GM19023 (cell line): Measurements from ENCODE around the gene NBEAL1.
"Not testable (repeated sequence)": the region's sequence is repeated elsewhere in the genome, so short reads cannot be mapped to it uniquely, and the experiment has no call there.

Source experiments
- ATAC-seq: cut with Tn5 transposase; IDR thresholded peaks from one replicate; pipeline ENCODE4 v1.9.1; 2021; ENCODE audit warnings: mild to moderate bottlenecking, moderate library complexity; ENCODE audit not compliant: unreplicated experiment

Gene NBEAL1

DNA sequence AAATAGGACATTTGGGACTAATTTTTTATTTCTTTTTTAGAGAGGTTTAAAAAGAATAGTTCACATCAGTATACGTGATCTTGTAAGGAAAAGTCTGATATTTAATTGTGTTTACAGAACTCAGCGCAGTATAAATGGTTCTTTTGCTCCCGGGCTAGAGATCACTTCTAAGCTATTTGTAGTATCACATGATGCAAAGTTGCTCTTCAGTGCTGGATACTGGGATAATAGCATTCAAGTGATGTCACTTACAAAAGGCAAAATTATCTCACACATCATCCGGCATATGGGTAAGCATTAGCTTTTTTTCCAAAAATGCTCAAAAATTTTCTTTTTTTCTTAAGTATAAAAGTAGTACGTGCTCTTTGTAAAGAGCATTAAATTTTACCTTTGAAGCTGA lies 186.8 kb downstream of the NBEAL1 start:
- no peak for ATAC-seq

DNA sequence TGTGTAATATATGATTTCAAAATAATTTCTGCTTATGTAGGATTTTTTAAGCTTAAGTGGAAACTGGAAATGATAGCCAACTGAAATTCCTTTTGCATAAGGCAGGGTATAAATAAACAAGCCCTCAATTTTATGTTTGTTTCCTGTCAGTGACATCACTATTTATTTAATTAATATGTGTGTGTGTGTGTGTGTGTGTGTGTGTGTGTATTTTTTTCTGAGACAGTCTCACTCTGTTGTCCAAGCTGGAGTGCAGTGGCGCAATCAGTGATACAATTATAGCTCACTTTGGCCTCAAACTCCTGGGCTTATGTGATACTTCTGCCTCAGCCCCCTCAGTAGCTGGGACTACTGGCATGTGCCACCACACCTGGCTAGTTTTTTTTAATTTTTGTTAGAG lies 194.9 kb downstream of the NBEAL1 start:
- no peak for ATAC-seq

DNA sequence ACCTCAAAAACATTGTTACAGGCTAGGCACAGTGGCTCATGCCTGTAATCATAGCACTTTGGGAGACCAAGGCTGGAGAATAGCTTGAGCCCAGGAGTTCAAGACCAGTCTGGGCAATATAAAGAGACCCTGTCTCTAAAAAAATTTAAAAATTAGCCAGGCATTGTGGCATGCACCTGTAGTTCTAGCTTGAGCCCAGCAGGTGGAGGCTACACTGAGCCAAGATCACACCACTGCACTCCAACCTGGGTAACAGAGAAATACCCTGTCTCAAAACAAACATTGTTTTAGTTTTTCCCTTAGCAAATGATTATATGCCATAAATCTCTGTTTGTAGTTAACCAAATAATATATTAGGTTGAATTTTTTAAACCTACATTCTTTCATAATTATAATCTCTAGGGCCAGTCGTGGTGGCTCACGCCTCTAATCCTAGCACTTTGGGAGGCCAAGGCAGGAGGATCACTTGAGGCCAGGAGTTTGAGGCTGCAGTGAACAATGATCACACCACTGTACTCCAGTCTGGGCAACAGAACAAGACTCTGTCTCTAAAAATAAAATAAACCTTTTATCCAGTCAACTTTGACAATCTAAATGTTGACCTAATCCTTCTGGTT lies 210.9 kb downstream of the NBEAL1 start:
- ATAC-seq: no peak

DNA sequence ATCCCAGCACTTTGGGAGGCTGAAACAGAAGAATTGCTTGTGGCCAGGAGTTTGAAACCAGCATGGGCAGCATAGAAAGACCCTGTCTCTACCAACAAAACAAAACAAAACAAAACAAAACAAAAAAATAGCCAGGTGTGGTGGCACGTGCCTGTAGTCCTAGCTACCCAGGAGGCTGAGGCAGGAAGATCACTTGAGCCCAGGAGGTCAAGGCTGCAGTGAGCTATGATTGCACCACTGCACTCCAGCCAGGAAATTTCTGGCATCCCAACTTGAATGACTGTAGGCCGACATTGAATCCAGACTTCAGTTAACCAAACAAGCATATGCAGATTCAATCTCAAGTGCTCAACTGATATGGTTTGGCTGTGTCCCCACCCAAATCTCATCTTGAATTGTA lies 215.0 kb downstream of the NBEAL1 start:
- ATAC-seq: not testable (repeated sequence)

DNA sequence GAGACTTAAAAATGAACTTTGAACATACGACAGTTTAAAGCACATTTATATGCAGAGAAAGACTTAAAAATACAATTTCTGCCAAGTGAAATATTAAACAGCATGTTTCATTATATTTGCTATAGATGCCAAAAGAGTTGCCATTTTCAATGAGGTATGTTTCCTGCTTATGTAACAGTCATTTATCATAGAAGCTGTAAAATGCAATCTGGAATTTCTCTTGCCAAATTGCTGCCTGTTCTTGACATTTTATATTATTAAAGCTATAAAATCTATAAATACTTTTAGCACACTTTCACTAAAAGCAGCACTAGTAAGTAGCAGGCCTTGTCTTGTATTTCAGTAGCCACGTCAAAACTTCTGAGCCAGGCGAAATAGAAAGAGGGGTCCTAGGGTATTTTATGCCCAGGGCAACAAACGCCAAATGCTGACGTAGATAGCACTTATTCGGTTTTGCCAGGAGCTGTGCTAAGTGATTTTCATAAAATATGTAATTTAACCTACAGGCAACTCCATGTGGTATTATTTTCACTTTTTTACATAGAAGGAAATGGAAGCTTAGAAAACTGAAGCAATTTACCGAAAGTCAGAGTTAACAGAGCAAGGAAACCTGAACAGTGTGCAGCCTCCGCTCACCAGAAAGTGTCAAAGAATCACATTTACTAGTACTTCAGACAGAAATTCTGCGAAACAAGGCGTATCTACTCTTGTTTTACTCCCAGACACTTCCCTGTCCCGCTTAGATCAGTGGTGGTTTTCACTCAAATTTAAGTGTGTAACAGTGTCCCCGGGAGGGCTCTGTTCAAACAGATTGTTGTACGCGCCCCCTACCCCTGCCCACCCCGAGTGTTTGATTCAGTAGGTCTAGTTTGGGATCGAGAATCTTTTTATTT lies 222.9 kb downstream of the NBEAL1 start:
- no peak for ATAC-seq

DNA sequence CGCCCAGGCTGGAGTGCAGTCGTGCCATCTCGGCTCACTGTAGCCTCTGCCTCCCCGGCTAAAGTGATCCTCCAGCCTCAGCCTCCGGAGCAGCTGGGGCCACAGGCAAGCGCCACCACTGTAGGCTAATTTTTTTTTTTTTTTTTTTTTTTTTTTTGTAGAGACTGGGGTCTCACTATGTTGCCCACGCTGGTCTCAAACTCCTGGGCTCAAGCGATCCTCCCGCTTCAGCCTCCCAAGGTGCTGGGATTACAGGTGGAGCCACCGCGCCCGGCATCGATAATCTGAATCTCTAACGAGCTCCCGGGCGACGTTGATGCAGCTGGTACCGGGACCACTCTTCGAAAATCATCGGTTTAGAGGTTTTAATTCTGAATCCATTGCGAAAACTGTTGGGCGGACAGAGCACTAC lies 223.6 kb downstream of the NBEAL1 start:
- peak; percentile 2 for ATAC-seq

DNA sequence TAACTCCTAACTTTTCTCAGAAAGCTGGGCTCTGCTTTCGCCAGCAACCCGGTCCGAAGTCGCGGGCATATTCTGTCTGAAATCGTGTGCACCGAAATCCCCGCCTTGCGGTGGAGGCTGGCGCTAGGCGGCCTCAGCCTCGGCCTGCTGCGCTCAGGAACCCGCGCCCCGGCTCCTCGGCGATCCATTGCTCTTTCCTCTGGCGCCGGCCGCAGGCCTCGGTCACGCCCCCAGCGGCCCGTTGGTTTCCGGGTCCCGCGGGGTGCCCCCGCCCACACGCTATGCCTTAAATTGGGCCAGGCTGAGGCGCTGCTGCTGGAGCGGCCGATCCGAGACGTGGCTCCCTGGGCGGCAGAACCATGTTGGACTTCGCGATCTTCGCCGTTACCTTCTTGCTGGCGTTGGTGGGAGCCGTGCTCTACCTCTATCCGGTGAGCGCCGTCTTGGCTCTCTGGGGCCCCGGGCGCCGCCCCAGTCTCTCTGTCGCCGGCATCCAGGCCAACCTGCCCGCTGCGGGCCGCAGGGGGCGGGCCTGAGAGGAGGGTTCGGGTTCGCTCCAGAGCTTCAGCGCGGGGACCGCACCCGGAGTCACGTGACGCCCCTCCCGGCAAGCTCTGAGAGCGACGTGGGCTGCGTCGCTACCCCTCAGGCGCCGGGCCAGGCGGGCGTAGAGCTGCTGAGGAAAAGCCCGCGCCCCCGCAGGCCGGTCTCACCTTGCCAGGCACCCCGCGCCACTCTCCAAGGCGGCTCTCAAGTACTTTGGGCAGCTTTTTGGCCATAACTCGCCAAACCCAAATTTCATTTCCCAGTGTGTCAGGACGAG lies 224.2 kb downstream of the NBEAL1 start, which contains the start of gene CYP20A1:
TSS of gene CYP20A1 (plus strand) at position 315 of the 823 bp plus-strand sequence. CDS start at position 360, 45 bp downstream.
- ATAC-seq: peak; percentile 90

DNA sequence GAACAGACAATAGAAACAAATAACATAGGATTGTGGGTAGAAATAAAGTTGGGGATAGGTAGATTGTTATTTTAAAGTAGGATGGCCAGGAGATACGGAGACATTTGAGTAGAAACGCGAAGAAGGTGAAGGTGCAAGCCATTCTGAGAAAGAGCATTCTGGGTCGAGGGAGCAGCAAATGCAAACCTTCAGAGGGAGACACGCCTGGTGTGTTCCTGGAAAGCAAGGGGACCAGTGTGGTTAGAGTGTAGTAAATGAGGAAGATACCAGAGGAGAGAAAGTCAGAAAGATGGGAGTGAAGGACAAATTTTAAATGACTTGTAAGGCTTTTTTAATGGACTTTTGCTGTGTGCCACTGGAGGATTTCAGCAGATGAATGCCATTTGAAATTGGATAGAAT lies 225.8 kb downstream of the NBEAL1 start:
- no peak for ATAC-seq

DNA sequence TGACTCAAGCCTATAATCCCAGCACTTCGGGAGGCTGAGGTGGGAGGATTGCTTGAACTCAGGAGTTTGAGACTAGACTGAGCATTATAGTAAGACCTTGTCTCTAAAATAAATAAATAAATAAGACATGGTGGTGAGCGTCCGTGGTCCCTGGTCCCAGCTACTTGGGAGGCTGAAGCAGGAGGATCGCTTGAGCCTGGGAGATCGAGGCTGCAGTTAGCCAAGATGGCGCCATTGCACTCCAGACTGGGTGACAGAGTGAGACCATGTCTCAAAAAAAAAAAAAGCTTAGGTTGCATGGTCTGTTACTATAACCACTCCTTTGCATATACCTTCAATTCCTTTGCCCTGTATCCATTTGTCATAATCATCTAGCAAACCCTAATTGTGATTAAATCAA lies 227.8 kb downstream of the NBEAL1 start:
- ATAC-seq: no peak

DNA sequence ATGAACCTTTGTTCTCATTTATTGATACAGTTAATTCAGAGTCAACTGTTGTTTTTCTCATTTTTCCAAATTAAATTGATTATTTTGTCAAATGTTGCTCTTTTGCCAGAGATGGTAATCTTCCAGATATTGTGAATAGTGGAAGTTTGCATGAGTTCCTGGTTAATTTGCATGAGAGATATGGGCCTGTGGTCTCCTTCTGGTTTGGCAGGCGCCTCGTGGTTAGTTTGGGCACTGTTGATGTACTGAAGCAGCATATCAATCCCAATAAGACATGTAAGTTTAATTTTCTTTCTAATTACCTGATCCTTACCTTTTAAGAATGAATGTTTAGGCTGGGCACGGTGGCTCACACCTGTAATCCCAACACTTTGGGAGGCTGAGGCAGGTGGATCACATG lies 232.0 kb downstream of the NBEAL1 start:
- ATAC-seq: no peak

DNA sequence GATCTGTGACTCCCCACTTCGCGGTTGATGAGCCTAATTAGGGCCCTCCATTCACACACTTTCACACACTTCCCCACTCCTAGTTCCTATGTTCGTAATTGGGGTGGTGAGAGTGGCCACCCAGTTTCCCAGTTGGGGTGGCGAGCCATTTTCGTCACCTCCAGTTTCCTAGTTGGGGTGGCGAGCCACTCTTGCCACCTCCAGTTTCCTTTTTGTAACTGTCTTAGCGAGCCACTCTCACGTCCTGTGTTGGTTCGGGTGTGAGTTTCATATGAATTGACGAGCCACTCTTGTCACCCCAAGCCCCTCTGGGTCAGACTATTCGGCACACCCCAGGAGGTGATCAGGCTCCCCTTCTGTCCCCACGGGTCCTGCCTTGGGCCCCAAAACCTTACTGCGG lies 238.1 kb downstream of the NBEAL1 start:
- ATAC-seq: no peak

DNA sequence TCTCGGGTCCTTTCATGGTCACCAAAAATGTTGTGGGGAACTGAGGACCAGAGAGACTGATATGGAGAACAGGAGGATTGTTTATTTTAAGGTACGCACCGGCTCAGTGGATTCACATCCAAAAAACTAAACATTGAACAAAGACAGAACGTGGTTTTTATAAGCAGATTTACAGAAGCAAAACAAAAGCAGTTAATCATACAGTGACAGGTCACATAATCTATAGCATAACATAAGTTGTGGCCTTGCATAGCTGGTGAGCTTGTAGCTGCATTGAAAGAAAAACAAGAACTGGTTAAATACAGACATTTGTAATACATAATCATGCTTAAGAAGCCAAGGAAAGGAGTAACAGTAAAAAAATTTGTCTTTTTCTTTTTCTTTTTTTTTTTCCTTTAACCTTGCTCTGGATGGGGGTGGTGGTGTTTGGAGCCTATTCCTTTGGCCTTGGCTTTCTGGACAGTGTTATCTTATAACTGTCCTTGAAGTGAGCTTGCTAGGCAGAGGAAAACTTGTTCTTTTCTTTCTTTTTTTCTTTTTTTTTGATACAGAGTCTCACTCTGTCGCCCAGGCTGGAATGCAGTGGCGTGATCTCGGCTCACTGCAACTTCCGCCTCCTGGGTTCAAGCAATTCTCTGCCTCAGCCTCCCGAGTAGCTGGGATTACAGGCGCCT lies 238.9 kb downstream of the NBEAL1 start:
- not testable (repeated sequence) for ATAC-seq

DNA sequence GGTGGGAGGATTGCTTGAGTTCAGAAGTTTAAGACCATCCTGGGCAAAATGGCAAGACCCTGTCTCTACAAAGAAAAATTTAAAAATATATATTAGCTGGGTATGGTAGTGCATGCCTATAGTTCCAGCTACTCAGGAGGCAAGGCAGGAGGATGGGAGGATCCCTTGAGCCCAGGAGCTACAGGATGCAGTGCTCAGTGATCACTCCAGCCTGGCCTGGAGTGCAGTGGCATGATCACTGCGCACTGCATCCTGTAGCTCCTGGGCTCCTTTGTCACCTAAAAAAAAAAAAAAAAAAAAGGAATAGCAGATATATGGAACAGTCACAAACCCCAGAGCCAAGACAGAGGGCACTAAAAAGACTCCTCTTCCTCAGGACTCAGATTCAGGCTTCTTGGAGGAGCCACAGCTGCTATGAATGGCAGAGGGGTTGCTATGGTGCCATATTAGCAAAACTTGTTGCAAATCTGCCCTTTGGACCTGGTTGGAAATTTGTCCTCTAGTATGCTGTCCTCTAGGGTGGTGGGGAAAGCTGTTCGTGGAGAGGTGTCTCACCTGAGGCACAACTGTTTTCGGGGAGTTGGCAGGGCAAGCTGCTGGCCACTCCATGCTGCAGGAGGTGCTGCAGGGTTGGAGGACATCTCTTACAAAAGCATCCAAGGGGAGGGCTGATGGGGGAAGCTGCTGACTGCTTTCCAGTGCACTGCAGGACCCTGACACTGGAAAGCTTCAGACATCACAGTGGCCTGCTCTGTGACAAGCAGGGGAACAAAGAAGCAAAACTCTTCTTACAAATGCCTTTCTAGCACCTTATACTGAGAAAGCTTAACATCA lies 246.9 kb downstream of the NBEAL1 start:
- no peak for ATAC-seq
